Activated CD4-positive, alpha-beta T cell treated with anti-CD3 and anti-CD28 coated beads, Interleukin-2, amount 10 ng/mL, durations not matched to agents 24 days and 14 days (primary cell): ENCODE results near the gene TK2. TPM values are rescaled to one million over a fixed set of nuclear protein-coding genes. Genes with fewer than 3 reads are reported as not detected.

ENCODE experiments used
- DNase-seq: peaks from one replicate; pipeline ENCODE4 v3.0.0; 2022
- H3K27ac Mint-ChIP-seq: one replicate; pipeline ENCODE4 v1.8.0; 2022; ENCODE audit warnings: mild to moderate bottlenecking, mixed read lengths
- H3K27me3 Mint-ChIP-seq: one replicate; pipeline ENCODE4 v1.8.0; 2022; ENCODE audit warnings: mixed read lengths
- H3K36me3 Mint-ChIP-seq: one replicate; pipeline ENCODE4 v1.8.0; 2022; ENCODE audit warnings: low read depth, mild to moderate bottlenecking, mixed read lengths
- H3K4me1 Mint-ChIP-seq: one replicate; pipeline ENCODE4 v1.8.0; 2021; ENCODE audit warnings: mixed read lengths
- H3K4me3 Mint-ChIP-seq: one replicate; pipeline ENCODE4 v1.8.0; 2022; ENCODE audit warnings: mild to moderate bottlenecking, moderate library complexity, mixed read lengths
- H3K9me3 Mint-ChIP-seq: one replicate; pipeline ENCODE4 v1.8.0; 2021; ENCODE audit warnings: mixed read lengths
- intact Hi-C: fragments of 100-400 bp; cut with micrococcal nuclease; formaldehyde crosslinking; loops from one replicate; pipeline ENCODE4 v1.15.1; 2023
- total RNA-seq: library from RNA; stranded (reverse); gene quantifications from 2 replicates; pipeline ENCODE4 v1.2.3, GENCODE V29; 2022

TK2 gene
- total RNA-seq, 1 donor from 2014 or later: 5.8 TPM

DNA sequence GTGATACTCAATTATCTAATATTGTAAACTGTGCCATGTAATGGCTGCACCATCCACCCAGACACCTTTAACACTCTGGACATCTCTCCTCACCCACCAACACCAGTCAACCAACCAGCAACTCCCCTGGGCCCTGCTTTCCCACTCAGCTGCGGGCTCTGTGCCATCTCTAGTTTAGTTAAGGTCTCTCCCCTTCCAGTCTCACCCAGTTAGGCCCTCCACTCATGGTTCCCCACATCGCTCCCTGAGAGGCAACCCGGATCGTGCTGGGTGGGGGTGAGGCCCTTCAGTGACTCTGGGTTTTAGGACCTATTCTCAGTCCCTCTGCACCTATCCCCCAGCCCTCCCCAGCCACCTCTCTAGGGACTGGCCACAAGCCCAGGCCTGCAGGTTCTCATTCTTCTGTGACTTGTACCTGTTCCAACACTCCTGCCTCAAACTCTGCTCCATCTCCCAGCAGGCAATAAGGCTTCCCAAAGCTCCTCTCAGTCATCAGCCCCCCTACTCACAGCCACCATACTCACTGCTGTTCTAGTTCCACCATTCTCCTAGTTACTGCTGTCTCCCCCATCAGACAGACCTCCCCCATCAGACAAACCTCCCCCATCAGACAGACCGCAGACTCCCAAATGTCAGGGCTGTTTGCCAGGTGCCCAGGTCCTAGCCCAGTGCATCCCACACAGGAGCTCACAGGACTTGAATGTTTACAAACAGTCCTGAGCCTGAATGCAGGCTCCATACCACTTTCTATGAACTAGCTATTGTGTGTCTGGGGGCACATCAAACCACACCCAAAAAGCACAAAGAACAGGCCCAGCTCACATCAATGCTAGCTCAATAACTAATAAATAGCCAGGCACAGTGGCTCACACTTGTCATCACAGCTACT, 2.6 kb downstream of the TK2 start:
- no peak for DNase-seq
- Mint-ChIP-seq H3K27me3 (peaks cover under 1% of the 10 kb centered on the region), H3K36me3 (peaks cover 9% of the 10 kb centered on the region), H3K9me3 (no peaks in the 10 kb centered on the region), H3K4me1 (peaks cover 40% of the 10 kb centered on the region), H3K27ac (peak overlapping the region; percentile 5), H3K4me3 (no peak overlapping the region)
- intact Hi-C loops: no loop called here

DNA sequence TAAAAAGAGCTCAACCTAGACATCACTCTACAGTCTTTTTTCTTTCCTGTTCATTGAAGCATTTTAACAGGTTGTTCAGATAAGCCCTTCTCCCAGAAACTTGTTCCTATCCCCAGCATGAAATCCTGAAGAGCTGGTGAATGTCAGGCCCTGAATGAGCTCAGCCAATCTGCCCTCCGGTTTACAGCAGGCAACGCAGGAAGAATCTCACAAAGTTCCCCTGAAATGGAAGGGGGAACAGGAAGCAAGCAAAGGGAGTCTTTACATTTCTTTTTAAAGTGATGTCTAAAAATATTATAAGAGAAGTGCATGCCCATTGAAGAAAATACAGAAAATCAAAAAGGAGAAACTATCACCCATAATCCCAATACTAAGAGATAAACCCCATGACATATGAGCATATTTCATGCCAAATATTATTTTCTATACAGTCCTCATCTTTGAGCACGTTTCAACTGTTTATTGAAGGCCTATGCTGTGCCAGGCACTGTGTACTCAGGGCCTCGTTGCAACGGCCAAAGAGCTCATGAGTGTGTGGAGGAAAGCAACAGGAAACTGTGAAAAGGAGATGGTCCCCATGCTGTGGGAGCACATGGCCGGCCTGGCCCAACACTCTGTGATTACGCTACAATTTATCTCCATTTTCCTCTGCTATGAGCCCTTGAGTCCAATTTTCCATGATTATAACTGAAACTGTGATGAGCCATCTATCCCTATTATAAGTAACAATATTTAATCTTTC, 5.7 kb downstream of the TK2 start:
- no peak overlapping the region for H3K27ac Mint-ChIP-seq
- H3K27me3 Mint-ChIP-seq: no peaks in the 10 kb centered on the region
- H3K4me1 Mint-ChIP-seq: peaks cover 38% of the 10 kb centered on the region
- no peak overlapping the region for H3K4me3 Mint-ChIP-seq
- peaks cover 15% of the 10 kb centered on the region for H3K36me3 Mint-ChIP-seq
- intact Hi-C loops: no loop called here
- no peaks in the 10 kb centered on the region for H3K9me3 Mint-ChIP-seq
- no peak for DNase-seq

DNA sequence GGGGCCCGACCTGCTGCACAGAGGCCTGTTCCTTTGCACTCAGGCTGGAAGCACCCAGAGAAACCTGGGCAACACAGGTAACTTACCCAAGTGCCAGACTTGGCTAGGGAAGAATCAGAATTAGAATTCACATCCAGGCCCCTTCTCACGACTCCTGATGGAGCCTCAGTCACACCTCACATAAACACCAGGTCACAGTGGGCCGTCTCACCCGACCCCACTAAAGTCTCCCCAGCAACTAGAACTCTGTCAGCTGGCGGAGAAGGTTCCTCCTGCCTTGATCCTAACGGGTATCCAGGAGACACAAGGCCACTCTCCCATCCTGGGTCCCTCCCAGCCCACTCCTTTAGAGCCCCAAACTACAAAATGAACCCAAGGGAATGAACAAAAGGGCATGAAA, 6.4 kb downstream of the TK2 start:
- Mint-ChIP-seq H3K4me1 (peaks cover 35% of the 10 kb centered on the region), H3K27ac (no peak overlapping the region), H3K9me3 (no peaks in the 10 kb centered on the region), H3K27me3 (no peaks in the 10 kb centered on the region), H3K36me3 (peaks cover 17% of the 10 kb centered on the region), H3K4me3 (no peak overlapping the region)
- no peak for DNase-seq
- intact Hi-C loops: no loop called here

DNA sequence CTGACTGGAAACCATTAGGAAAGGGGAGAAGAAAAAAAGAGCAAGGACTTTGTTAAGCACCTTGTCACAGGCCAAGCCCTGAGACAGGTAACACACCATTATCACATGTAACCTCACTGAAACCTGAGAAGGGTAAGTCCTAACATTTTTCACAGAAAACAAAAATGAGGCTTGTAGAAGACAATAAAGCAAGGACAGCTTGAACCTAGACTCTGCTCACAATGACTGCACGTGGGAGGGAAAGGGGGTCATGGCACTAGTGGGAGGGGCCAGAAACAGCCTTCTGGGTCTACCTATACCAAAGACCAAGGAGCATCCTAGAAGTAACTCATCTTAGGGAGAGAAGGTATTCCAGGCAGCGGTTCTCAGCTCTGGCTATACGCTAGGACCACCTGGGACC, 7.5 kb downstream of the TK2 start:
- Mint-ChIP-seq H3K4me1 (peaks cover 32% of the 10 kb centered on the region), H3K9me3 (no peaks in the 10 kb centered on the region), H3K4me3 (no peak overlapping the region), H3K27ac (no peak overlapping the region), H3K27me3 (no peaks in the 10 kb centered on the region), H3K36me3 (peaks cover 24% of the 10 kb centered on the region)
- intact Hi-C loops: no loop called here
- DNase-seq: no peak

DNA sequence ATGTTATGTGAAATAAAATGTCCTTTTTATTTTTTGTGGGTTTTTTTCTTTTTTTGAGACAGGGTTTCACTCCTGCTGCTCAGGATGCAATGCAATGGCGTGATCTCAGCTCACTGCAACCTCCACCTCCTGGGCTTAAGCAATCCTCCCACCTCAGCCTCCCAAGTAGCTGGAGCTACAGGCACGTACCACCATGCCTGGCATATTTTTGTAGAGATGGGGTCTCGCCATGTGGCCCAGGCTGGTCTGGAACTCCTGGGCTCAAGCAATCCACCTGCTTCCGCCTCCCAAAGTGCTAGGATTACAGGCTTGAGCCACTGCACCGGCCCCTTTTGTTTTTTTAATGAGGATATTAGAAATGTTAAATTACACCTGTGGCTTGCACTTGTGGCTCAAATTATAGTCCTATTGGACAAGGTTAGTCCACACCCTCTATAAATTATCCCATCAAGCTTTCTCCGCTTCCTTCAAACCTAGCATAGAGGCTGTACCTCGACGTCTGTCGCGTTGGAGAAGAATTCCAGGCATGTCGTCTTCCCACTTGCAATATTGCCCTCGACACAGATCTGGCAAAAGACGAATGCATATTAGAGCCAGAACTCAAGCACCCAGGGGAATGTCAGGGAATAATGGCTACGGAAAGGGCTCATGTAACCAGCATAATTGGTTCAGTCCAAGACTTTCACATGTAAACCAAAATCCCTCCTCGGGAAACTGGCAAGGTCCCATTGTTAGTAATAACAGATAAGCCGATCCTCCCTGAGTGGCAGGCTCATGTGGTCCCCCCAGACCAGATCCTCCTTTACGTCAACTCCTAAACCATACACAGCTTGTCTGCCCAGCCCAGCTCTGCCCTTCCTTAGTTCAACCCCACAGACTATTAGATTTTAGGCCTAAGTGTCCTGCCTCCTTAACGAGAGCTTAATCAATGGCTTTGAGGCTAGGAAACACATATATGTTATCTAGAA, 8.2 kb downstream of the TK2 start:
- DNase-seq: no peak
- Mint-ChIP-seq H3K36me3 (peaks cover 26% of the 10 kb centered on the region), H3K4me1 (peaks cover 29% of the 10 kb centered on the region), H3K27me3 (no peaks in the 10 kb centered on the region), H3K9me3 (no peaks in the 10 kb centered on the region), H3K4me3 (no peak overlapping the region), H3K27ac (peak overlapping the region; percentile 7)
- intact Hi-C loops: no loop called here

DNA sequence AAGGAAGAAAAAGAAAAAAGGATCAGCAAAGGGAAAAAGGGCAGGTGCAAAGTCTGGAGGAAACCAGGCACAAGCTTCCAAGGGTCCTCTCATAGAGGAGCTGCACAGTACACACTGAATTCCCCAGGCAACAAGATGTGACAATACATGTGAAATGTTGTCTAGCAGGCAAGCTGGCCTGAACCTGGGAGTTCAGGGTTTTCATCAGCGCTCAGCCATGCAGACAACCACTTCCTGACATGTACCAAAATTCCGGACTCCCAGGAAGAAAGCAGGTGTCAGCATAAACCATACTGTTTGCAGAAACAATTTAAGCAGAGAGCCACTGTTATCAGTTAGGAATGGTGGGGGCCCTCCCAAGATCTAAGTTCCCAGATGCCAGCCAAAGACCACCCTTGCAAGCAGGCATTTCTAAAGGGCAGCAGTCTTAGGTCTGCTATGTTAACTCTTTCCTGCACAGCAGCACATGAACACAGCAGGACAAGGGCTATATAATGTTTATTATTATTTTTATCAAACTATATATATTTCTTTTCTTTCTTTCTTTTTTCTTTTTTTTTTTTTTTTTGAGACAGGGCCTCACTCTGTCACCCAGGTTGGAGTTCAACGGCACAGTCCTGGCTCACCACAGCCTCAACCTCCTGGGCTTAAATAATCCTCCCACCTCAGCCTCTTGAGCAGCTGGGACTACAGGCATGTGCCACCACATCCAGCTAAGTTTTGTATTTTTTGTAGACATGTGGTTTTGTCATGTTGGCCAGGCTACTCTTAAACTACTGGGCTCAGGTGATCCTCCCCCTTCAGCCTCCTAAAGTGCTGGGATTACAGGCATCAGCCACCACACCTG, 10.1 kb downstream of the TK2 start:
- H3K36me3 Mint-ChIP-seq: peaks cover 30% of the 10 kb centered on the region
- DNase-seq: no peak
- peak overlapping the region; percentile 53 for H3K27ac Mint-ChIP-seq
- no peaks in the 10 kb centered on the region for H3K27me3 Mint-ChIP-seq
- no peaks in the 10 kb centered on the region for H3K9me3 Mint-ChIP-seq
- intact Hi-C loops: no loop called here
- H3K4me3 Mint-ChIP-seq: no peak overlapping the region
- H3K4me1 Mint-ChIP-seq: peaks cover 30% of the 10 kb centered on the region

DNA sequence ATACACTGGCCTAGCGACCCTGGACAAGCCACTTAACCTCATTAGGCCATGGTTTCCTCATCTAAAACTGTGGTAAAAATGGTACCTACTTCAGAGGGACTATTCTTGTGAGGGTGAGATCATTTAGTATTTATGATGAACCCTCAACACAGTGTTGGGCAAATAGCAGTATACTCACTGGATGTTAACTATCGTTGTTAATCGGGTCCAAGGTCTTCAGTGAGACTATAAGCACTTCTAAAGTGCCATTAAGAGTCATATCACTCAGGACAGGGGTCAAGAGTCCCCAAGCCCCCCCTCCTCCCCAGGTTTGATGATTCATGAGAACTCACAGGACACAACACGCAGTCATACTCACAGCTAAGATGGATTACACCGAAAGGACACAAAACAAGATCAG, 11.0 kb downstream of the TK2 start:
- peak overlapping the region; percentile 71 for H3K27ac Mint-ChIP-seq
- peaks cover 30% of the 10 kb centered on the region for H3K4me1 Mint-ChIP-seq
- H3K27me3 Mint-ChIP-seq: no peaks in the 10 kb centered on the region
- H3K36me3 Mint-ChIP-seq: peaks cover 32% of the 10 kb centered on the region
- intact Hi-C loops: no loop called here
- H3K4me3 Mint-ChIP-seq: peak overlapping the region; percentile 37
- no peaks in the 10 kb centered on the region for H3K9me3 Mint-ChIP-seq
- no peak for DNase-seq

DNA sequence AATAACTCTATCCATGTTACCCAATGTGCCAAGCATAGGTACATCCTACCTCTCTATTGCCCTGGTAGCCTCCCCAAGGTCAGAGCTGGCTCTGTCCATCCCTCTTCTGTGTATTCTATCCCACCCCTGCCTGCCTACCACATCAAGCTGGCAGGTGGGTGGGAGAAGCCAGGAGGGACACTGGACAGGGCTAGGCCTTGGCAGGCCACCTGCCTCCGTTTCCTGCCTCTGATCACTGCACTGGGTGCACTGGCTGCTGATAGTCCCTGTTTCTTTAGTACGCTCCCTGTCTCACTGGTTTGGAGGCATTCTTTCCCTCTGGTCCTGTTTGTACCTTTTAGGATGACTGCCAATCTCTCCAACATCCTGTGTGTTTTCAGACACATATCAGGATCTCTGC, 12.7 kb downstream of the TK2 start:
- Mint-ChIP-seq H3K4me3 (no peak overlapping the region), H3K4me1 (peaks cover 29% of the 10 kb centered on the region), H3K27ac (no peak overlapping the region), H3K36me3 (peaks cover 34% of the 10 kb centered on the region), H3K27me3 (no peaks in the 10 kb centered on the region), H3K9me3 (no peaks in the 10 kb centered on the region)
- no peak for DNase-seq
- intact Hi-C loops: no loop called here

DNA sequence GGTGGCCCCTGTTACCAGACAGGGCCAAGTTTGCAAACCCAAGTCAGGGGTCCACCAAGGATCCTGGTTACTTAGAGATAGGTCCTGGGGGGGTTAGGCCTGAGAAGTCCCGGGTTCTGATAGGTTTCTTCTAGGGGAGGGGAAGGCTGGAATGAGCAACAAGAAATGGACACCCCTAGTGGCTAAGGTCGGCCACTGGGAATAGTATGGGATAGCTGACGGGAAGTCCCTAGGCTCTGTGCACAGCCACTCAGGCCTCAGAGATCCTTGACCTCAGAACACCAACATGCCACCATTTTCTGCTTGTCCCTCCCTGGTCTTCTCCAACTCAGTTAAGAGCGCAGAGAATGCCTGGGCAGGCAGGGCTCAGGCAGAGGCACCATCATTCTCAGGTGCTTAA, 13.4 kb downstream of the TK2 start:
- no peak overlapping the region for H3K4me3 Mint-ChIP-seq
- peaks cover 30% of the 10 kb centered on the region for H3K36me3 Mint-ChIP-seq
- H3K4me1 Mint-ChIP-seq: peaks cover 26% of the 10 kb centered on the region
- H3K27me3 Mint-ChIP-seq: no peaks in the 10 kb centered on the region
- no peak for DNase-seq
- intact Hi-C loops: no loop called here
- H3K9me3 Mint-ChIP-seq: no peaks in the 10 kb centered on the region
- no peak overlapping the region for H3K27ac Mint-ChIP-seq

DNA sequence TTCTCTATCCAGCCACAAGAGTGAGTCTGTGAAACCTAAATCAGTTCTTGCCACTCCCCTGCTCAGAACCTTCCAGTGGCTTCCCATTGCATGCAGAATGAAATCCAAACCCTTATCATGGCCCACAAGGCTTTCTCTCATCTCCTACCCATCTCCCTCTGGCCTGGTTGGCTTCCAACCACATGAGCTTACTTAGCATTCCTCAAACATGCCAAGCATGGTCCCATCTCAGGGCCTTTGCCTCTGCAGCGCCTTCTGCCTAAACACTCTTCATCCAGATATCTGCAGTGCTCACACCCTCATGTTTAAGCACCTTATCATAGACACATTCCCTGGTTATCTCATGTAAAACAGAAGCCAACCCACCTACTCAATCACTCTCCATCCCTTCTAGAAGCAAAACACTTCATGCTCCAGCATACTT, 15.5 kb downstream of the TK2 start:
- H3K4me3 Mint-ChIP-seq: no peak overlapping the region
- H3K27me3 Mint-ChIP-seq: no peaks in the 10 kb centered on the region
- H3K27ac Mint-ChIP-seq: no peak overlapping the region
- H3K9me3 Mint-ChIP-seq: no peaks in the 10 kb centered on the region
- no peak for DNase-seq
- peaks cover 24% of the 10 kb centered on the region for H3K4me1 Mint-ChIP-seq
- H3K36me3 Mint-ChIP-seq: peaks cover 40% of the 10 kb centered on the region
- intact Hi-C loops: no loop called here

DNA sequence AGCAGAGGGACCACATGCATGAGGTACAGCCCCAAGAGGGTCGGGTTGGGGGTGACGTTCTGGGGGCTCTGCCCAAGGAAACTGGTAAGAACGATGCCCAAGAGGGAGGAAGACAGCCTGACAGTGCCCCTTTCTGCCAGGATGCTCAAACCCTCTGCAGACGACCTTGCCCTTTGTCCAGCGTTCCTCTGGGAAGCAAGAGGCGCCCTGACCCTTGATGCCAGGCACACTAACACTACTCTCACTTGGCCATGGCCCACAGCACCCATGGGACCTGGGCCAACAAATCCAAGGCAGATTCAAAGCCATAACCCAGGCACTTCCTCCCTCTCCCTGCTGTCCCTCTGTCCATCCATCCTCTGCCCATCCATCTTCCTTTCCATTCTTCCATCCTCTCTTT, 20.4 kb downstream of the TK2 start:
- intact Hi-C loops: no loop called here
- Mint-ChIP-seq H3K27ac (peak overlapping the region; percentile 1), H3K27me3 (no peaks in the 10 kb centered on the region), H3K9me3 (no peaks in the 10 kb centered on the region), H3K4me3 (no peak overlapping the region), H3K36me3 (peaks cover 23% of the 10 kb centered on the region), H3K4me1 (peaks cover 36% of the 10 kb centered on the region)
- DNase-seq: no peak

DNA sequence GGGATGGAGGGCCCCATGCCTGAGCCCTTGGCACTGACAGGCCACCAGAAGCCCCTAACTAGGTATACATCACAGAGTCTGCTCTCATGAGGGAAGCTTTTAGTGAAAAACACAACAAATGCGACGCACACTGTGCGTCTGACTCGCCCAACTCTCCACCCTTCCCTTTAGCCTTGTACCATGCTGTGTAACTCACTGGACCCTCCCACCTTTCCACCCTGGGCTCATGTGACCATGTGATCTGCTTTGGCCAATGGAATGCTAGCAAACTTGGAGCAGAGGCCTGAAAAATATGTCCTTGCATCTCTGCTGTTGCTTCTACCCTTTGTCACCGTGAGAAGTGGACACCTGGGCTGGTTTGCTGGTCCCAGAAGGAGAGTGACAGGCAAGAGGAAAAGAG, 21.6 kb downstream of the TK2 start:
- no peaks in the 10 kb centered on the region for H3K27me3 Mint-ChIP-seq
- no peak for DNase-seq
- peaks cover 45% of the 10 kb centered on the region for H3K4me1 Mint-ChIP-seq
- no peak overlapping the region for H3K4me3 Mint-ChIP-seq
- intact Hi-C loops: no loop called here
- H3K27ac Mint-ChIP-seq: no peak overlapping the region
- peaks cover 21% of the 10 kb centered on the region for H3K36me3 Mint-ChIP-seq
- no peaks in the 10 kb centered on the region for H3K9me3 Mint-ChIP-seq
